ENCODE results near the gene INKA1.

GRCh38 chr3:49842843-49843517, 39.9 kb downstream of the INKA1 start:
- TF ChIP-seq CTCF (IDR thresholded peaks at IDR 0.05) (no peak), POLR2A (IDR thresholded peaks at IDR 0.05) (no peak)

Measured in lower leg skin (tissue), 3 donors.